Measurements from ENCODE around the gene VAT1L.

The VAT1L gene

DNA sequence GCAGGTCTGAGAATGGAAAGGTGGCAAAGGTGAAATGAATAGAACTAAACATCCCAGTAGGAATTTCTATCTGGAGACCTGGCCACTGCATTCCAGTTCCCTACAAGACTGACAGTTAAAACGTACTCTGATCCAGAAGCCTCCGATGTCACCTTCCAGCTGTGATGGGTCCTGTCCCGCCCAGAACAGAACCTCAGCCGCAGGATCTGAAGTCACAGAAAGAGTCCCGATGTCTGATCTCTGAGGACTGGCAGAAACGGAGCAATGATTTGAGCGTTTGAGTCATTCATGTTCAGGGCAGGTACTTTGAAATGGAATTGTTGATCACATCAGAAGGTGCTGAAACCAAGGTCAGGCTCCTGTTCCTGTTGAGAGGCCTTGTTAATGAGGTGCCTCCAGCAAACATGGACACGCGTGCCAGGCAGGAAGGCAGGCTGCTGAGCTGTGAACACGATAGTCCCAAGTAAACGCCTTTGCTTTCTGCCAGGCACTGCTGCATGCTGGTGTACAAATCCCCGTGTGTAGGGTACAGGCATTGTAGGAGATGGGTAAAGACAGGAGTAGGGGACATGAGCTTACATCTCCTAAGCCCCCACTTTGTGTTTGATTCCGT, 61.4 kb downstream of the VAT1L start:
- no peak for TF ChIP-seq CTCF (IDR thresholded peaks at IDR 0.05)

- no peak for TF ChIP-seq CTCF (IDR thresholded peaks at IDR 0.05)
These were observed 62.4 kb downstream of the VAT1L start for GRCh38 chr16:77850636-77851333.

GRCh38 chr16:77853161-77853560, 64.8 kb downstream of the VAT1L start:
- no peak for TF ChIP-seq CTCF (IDR thresholded peaks at IDR 0.05)

DNA sequence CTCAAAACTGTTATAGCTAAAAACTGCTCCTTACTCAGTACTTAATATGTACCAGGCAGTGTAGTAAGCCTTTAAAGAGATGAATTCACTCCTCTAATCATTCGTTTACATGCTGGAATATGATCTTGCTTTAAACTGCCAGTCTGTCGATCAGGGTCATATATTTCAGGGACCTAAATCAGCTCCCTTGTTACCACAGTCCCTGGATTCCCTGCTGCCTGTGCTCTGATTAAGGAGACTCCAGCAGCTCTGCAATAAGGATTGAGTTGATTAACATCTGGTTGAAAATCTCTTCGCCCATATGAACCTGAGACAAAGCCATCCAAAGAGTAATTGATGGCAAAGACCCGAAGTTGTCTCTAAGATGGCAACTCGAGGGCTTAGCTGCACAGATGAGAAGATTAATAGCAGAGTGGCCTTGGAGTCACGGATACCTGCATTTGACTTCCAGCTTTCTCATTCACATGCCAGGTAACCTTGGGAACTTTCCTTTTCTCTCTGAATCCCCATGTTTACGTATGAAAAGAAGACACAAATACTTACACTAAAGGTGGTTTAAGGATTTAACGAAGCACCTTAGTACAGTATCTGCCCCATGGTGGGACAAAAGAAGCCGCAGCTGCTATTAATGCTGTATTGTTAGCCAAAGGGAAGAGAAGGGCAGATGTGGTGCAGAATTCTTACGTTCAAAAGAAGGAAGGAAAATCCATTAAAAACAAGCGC, 68.2 kb downstream of the VAT1L start:
- TF ChIP-seq CTCF (IDR thresholded peaks at IDR 0.05) = no peak

- no peak for TF ChIP-seq CTCF (IDR thresholded peaks at IDR 0.05)
These were observed 69.7 kb downstream of the VAT1L start for GRCh38 chr16:77858060-77858459.

GRCh38 chr16:77859493-77860232, 71.3 kb downstream of the VAT1L start:
- no peak for TF ChIP-seq CTCF (IDR thresholded peaks at IDR 0.05)

DNA sequence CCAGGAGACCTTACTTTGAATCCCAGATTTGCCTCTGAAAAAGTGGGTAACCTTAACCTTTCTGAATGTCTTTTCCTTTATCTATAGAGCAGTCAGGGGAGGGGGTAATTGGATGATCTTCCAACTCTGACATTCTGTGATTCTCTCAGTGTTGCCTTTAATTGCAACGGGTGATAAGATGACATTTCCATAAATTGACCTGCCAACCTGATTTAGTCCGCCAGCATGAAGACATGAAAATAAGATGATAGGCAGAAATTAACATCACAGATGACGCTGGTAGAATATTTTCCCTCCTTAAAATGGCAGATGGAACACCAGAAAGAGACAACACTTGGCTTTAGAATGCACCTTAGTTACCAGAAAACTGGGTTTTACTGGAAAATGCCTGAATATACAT, 72.6 kb downstream of the VAT1L start:
- TF ChIP-seq CTCF (IDR thresholded peaks at IDR 0.05) = no peak
